ENCODE data around the gene MAB21L2. TPM values are rescaled to one million over a fixed set of nuclear protein-coding genes. Genes with fewer than 3 reads are reported as not detected.

The MAB21L2 gene
- total RNA-seq, 1 experiment from 2014 or later = not detected

- TF ChIP-seq ARID4B (CRISPR knock-in tag; IDR thresholded peaks at IDR 0.05; ENCODE audit: borderline replicate concordance) (no peak), NFATC4 (CRISPR knock-in tag; IDR thresholded peaks at IDR 0.05) (no peak), ZNF317 (CRISPR knock-in tag; IDR thresholded peaks at IDR 0.05; ENCODE audit: borderline replicate concordance, low read depth) (no peak), MLX (CRISPR knock-in tag; IDR thresholded peaks at IDR 0.05) (no peak), GABPB1 (CRISPR knock-in tag; IDR thresholded peaks at IDR 0.05) (no peak), ATF3 (CRISPR knock-in tag; conservative IDR thresholded peaks at IDR 0.05) (no peak), USF1 (CRISPR knock-in tag; IDR thresholded peaks at IDR 0.05) (no peak), ZNF396 (CRISPR knock-in tag; IDR thresholded peaks at IDR 0.05; ENCODE audit: borderline replicate concordance) (no peak), ESRRA (CRISPR knock-in tag; IDR thresholded peaks at IDR 0.05; ENCODE audit: borderline replicate concordance) (no peak), TCF7 (CRISPR knock-in tag; IDR thresholded peaks at IDR 0.05; ENCODE audit: low read depth) (no peak), E2F4 (CRISPR knock-in tag; IDR thresholded peaks at IDR 0.05; ENCODE audit: borderline replicate concordance, low read depth) (no peak), GTF2I (CRISPR knock-in tag; conservative IDR thresholded peaks at IDR 0.05) (no peak), ZNF425 (CRISPR knock-in tag; conservative IDR thresholded peaks at IDR 0.05) (no peak), TEAD4 (CRISPR knock-in tag; IDR thresholded peaks at IDR 0.05) (no peak), NFE2L1 (CRISPR knock-in tag; IDR thresholded peaks at IDR 0.05) (no peak), ZNF532 (CRISPR knock-in tag; IDR thresholded peaks at IDR 0.05; ENCODE audit: borderline replicate concordance) (no peak), CTCF (IDR thresholded peaks at IDR 0.05) (no peak), ATF2 (CRISPR knock-in tag; IDR thresholded peaks at IDR 0.05; ENCODE audit: borderline replicate concordance, low read depth) (no peak), OVOL2 (CRISPR knock-in tag; IDR thresholded peaks at IDR 0.05; ENCODE audit: borderline replicate concordance) (no peak)
- ChIA-PET CTCF (no interaction called here), POLR2A (no interaction called here)
- no peaks in the 10 kb centered on the region for H3K27me3 Mint-ChIP-seq (ENCODE audit: low read depth)
- no peak overlapping the region for H3K27ac Mint-ChIP-seq
- ATAC-seq (no peak; the same call in 1 of the 2 replicates), DNase-seq (ENCODE audit: low spot score) (no peak)
- no peaks in the 10 kb centered on the region for H3K4me1 Mint-ChIP-seq
- no peaks in the 10 kb centered on the region for H3K9me3 Mint-ChIP-seq
- H3K36me3 Mint-ChIP-seq = no peaks in the 10 kb centered on the region
- no peak overlapping the region for H3K4me3 Mint-ChIP-seq
Observed at GRCh38 chr4:150572704-150573504, 9.0 kb upstream of the MAB21L2 start.
